Ascending aorta (tissue), 2 donors: ENCODE data around the gene ZGPAT. TPM values are rescaled to one million over a fixed set of nuclear protein-coding genes. Genes with fewer than 3 reads are reported as not detected.
A peak's percentile ranks its signal among the peaks of the same experiment; 100 is the strongest.

Experiments used
- DNase-seq, 2 donors: peaks; one replicate each; pipeline ENCODE4 v3.0.0-alpha.2; 2019; ENCODE audit warnings: low spot score in 2 of 2
- H3K27ac ChIP-seq, 2 donors: fragments of 200-600 bp; sonication (generic); one replicate each; pipeline ENCODE4 v1.5.1; 2016 to 2017; ENCODE audit warnings: mild to moderate bottlenecking in 1 of 2
- H3K27me3 ChIP-seq: fragments of 200-600 bp; sonication (generic); one replicate; pipeline ENCODE4 v1.5.1; 2017
- H3K36me3 ChIP-seq, 2 donors: fragments of 200-600 bp; sonication (generic); one replicate each; pipeline ENCODE4 v1.5.1; 2016
- H3K4me1 ChIP-seq, 2 donors: fragments of 200-600 bp; sonication (generic); one replicate each; pipeline ENCODE4 v1.5.1; 2016 to 2017; ENCODE audit warnings: mild to moderate bottlenecking in 1 of 2
- H3K4me3 ChIP-seq, 2 donors: fragments of 200-600 bp; sonication (generic); one replicate each; pipeline ENCODE4 v1.5.1; 2016 to 2017; ENCODE audit warnings: mild to moderate bottlenecking in 1 of 2
- H3K9me3 ChIP-seq, 2 donors: fragments of 200-600 bp; sonication (generic); one replicate each; pipeline ENCODE4 v1.5.1; 2016
- CTCF ChIP-seq, 3 experiments: fragments of 200-600 bp in 2 of 3; fragments of 450-650 bp in 1 of 3; sonication (generic) in 2 of 3; IDR thresholded peaks; one replicate each; pipeline ENCODE4 v1.5.1; 2016 to 2019; ENCODE audit warnings: antibody characterized with exemption in 3 of 3, mild to moderate bottlenecking in 1 of 3, moderate library complexity in 1 of 3
- intact Hi-C: fragments of 100-400 bp; cut with DNase I; formaldehyde crosslinking; loops from one replicate; pipeline ENCODE4 v1.15.1; 2023
- total RNA-seq: library from RNA; depleted of rRNA; stranded (reverse); fragments of >200 nt; gene quantifications from one replicate; pipeline ENCODE4 v1.1.0, GENCODE V29; 2016

Gene ZGPAT
- total RNA-seq, 1 donor from 2014 or later = 42.4 TPM

- no peak for DNase-seq
- H3K4me1 ChIP-seq = peaks cover 16 to 18% of the 10 kb centered on the region in 2 donors
- H3K36me3 ChIP-seq = peaks cover 9 to 32% of the 10 kb centered on the region in 2 donors
- no peak overlapping the region for H3K4me3 ChIP-seq
- peak overlapping the region in 1 of 2 donors; percentile 15 for H3K27ac ChIP-seq
- intact Hi-C loops = loop anchor here (5.0 kb wide), 1 partner anchor 33 kb away; no protein-coding TSS in a partner anchor
- no peak for TF ChIP-seq CTCF (IDR thresholded peaks at IDR 0.05)
- H3K27me3 ChIP-seq = no peaks in the 10 kb centered on the region
- H3K9me3 ChIP-seq = no peaks in the 10 kb centered on the region
Observed at GRCh38 chr20:63695424-63696305, 12.2 kb upstream of the ZGPAT start.

GRCh38 chr20:63696306-63696627 is 11.6 kb upstream of the ZGPAT start:
- Histone ChIP-seq H3K4me1 (peaks cover 16 to 18% of the 10 kb centered on the region in 2 donors), H3K4me3 (peak overlapping the region in 1 of 2 donors; percentile 52), H3K27ac (peak overlapping the region in 1 of 2 donors; percentile 15), H3K36me3 (peaks cover 9 to 34% of the 10 kb centered on the region in 2 donors), H3K27me3 (no peaks in the 10 kb centered on the region), H3K9me3 (no peaks in the 10 kb centered on the region)
- no peak for TF ChIP-seq CTCF (IDR thresholded peaks at IDR 0.05)
- no peak for DNase-seq
- intact Hi-C loops = loop anchor here (5.0 kb wide), 1 partner anchor 34 kb away; no protein-coding TSS in a partner anchor

GRCh38 chr20:63696628-63697356 is 11.0 kb upstream of the ZGPAT start, which contains the start of gene TNFRSF6B:
TSS of gene TNFRSF6B (plus strand) at chr20:63696652. CDS start at chr20:63696768, 116 bp downstream.
- peaks cover 9 to 38% of the 10 kb centered on the region in 2 donors for H3K36me3 ChIP-seq
- intact Hi-C loops = loop anchor here (5.0 kb wide), 1 partner anchor 34 kb away; no protein-coding TSS in a partner anchor
- no peak for DNase-seq
- TF ChIP-seq CTCF (IDR thresholded peaks at IDR 0.05) = no peak
- peaks cover 16 to 18% of the 10 kb centered on the region in 2 donors for H3K4me1 ChIP-seq
- H3K9me3 ChIP-seq = no peaks in the 10 kb centered on the region
- no peaks in the 10 kb centered on the region for H3K27me3 ChIP-seq
- peak within 1 kb of the TSS; percentile 15 to 24 for H3K27ac ChIP-seq
- H3K4me3 ChIP-seq = peak within 1 kb of the TSS in 1 of 2 donors; percentile 52

GRCh38 chr20:63697357-63697867 is 10.4 kb upstream of the ZGPAT start:
- peak overlapping the region in 1 of 2 donors; percentile 52 for H3K4me3 ChIP-seq
- intact Hi-C loops = loop anchor here (5.0 kb wide), 1 partner anchor 35 kb away; no protein-coding TSS in a partner anchor
- H3K9me3 ChIP-seq = no peaks in the 10 kb centered on the region
- no peak overlapping the region for H3K27ac ChIP-seq
- peaks cover 16 to 18% of the 10 kb centered on the region in 2 donors for H3K4me1 ChIP-seq
- no peak for TF ChIP-seq CTCF (IDR thresholded peaks at IDR 0.05)
- H3K36me3 ChIP-seq = peaks cover 9 to 38% of the 10 kb centered on the region in 2 donors
- DNase-seq = no peak
- no peaks in the 10 kb centered on the region for H3K27me3 ChIP-seq

GRCh38 chr20:63697868-63698545 is 9.8 kb upstream of the ZGPAT start:
- Histone ChIP-seq H3K4me3 (no peak overlapping the region), H3K9me3 (no peaks in the 10 kb centered on the region), H3K27ac (no peak overlapping the region), H3K4me1 (peaks cover 16 to 18% of the 10 kb centered on the region in 2 donors), H3K36me3 (peaks cover 9 to 38% of the 10 kb centered on the region in 2 donors), H3K27me3 (no peaks in the 10 kb centered on the region)
- no peak for TF ChIP-seq CTCF (IDR thresholded peaks at IDR 0.05)
- peak in 1 of 2 donors; percentile 61 for DNase-seq
- intact Hi-C loops = loop anchor here (5.0 kb wide), 1 partner anchor 36 kb away; no protein-coding TSS in a partner anchor
